SK-N-SH (cell line): ENCODE data around the gene GNAS. TPM values are rescaled to one million over a fixed set of nuclear protein-coding genes. Genes with fewer than 3 reads are reported as not detected.
A peak's percentile ranks its signal among the peaks of the same experiment; 100 is the strongest.

ENCODE experiments used
- CTCF ChIA-PET: fragments of 300-600, 350-600 bp; formaldehyde crosslinking; extraction: SDS; loops from one replicate; lab custom pipeline; 2021; lab: Yijun Ruan, JAX
- POLR2A ChIA-PET: fragments of 350-600 bp; sonication (Branson Sonifier 250); formaldehyde crosslinking; extraction: SDS; loops from one replicate; lab custom pipeline; 2020; ENCODE audit warnings: antibody characterized with exemption, inconsistent platforms; lab: Yijun Ruan, JAX
- DNase-seq: peaks from one replicate; pipeline ENCODE4 v3.0.0; 2012
- H2AFZ ChIP-seq: fragments of 200-600 bp; sonication (generic); 2 replicates; pipeline ENCODE4 v1.8.1; 2016; ENCODE audit warnings: antibody characterized with exemption, mild to moderate bottlenecking, low read depth
- H3F3A ChIP-seq: fragments of 200-600 bp; sonication (generic); replicated peaks from 2 replicates; pipeline ENCODE3; 2016; ENCODE audit warnings: antibody characterized with exemption, mild to moderate bottlenecking; ENCODE audit not compliant: insufficient read depth
- H3K27ac ChIP-seq, 2 experiments: fragments of 200-500 bp in 1 of 2; fragments of 200-600 bp in 1 of 2; sonication (Bioruptor generic) in 1 of 2; sonication (generic), shearing (Covaris generic) in 1 of 2; 2 replicates each; pipeline versions ENCODE4 v1.5.1 to v1.6.1; 2014 to 2016; ENCODE audit warnings: low read depth in 2 of 2, inconsistent platforms in 1 of 2, low read length in 1 of 2, mild to moderate bottlenecking in 1 of 2, mixed read lengths in 1 of 2
- H3K27me3 ChIP-seq: fragments of 200-600 bp; sonication (generic), shearing (Covaris generic); 2 replicates; pipeline ENCODE4 v1.6.1; 2016; ENCODE audit warnings: mixed run types; ENCODE audit not compliant: insufficient read depth
- H3K36me3 ChIP-seq, 2 experiments: fragments of 200-500 bp in 1 of 2; fragments of 200-600 bp in 1 of 2; sonication (Bioruptor generic) in 1 of 2; sonication (generic) in 1 of 2; replicated peaks in 1 of 2; 2 replicates each; pipeline versions ENCODE3 to v1.5.1; 2014 to 2016; ENCODE audit warnings: low read length in 1 of 2, mild to moderate bottlenecking in 1 of 2; ENCODE audit not compliant: insufficient read depth in 2 of 2, control insufficient read depth in 1 of 2
- H3K4me1 ChIP-seq, 2 experiments: fragments of 200-500 bp in 1 of 2; fragments of 200-600 bp in 1 of 2; sonication (Bioruptor generic) in 1 of 2; sonication (generic), shearing (Covaris generic) in 1 of 2; 2 replicates each; pipeline versions ENCODE4 v1.5.1 to v1.6.1; 2014 to 2016; ENCODE audit warnings: low read depth in 1 of 2, low read length in 1 of 2, mixed run types in 1 of 2; ENCODE audit not compliant: insufficient read depth in 2 of 2, control insufficient read depth in 1 of 2
- H3K4me2 ChIP-seq: fragments of 200-600 bp; sonication (generic), shearing (Covaris generic); 2 replicates; pipeline ENCODE4 v1.6.1; 2017; ENCODE audit warnings: mixed run types
- H3K4me3 ChIP-seq, 2 experiments: fragments of 200-500 bp in 1 of 2; fragments of 200-600 bp in 1 of 2; sonication (Bioruptor generic) in 1 of 2; sonication (generic), shearing (Covaris generic) in 1 of 2; 2 replicates each; pipeline versions ENCODE4 v1.5.1 to v1.8.1; 2014 to 2016; ENCODE audit warnings: low read depth in 2 of 2, inconsistent platforms in 1 of 2, low read length in 1 of 2, mild to moderate bottlenecking in 1 of 2, mixed read lengths in 1 of 2, moderate library complexity in 1 of 2
- H3K79me2 ChIP-seq: fragments of 200-600 bp; sonication (generic); 2 replicates; pipeline ENCODE4 v1.8.1; 2017; ENCODE audit warnings: mild to moderate bottlenecking; ENCODE audit not compliant: insufficient read depth
- H3K9ac ChIP-seq: fragments of 200-600 bp; sonication (generic); 2 replicates; pipeline ENCODE4 v1.6.1; 2017; ENCODE audit warnings: mixed run types
- H3K9me2 ChIP-seq: fragments of 200-600 bp; sonication (generic); 2 replicates; pipeline ENCODE4 v1.6.1; 2017; ENCODE audit warnings: mixed run types
- H3K9me3 ChIP-seq: fragments of 200-600 bp; sonication (generic); 2 replicates; pipeline ENCODE4 v1.6.1; 2017; ENCODE audit warnings: mixed run types, mild to moderate bottlenecking, moderate library complexity
- H4K20me1 ChIP-seq: fragments of 200-600 bp; sonication (generic); 2 replicates; pipeline ENCODE4 v1.6.1; 2017; ENCODE audit warnings: mild to moderate bottlenecking, mixed run types; ENCODE audit not compliant: insufficient read depth
- NRF1 ChIP-seq: IDR thresholded peaks from 2 replicates; pipeline ENCODE4 v1.6.1; 2012; ENCODE audit warnings: low read depth, mild to moderate bottlenecking, low read length
- RAD21 ChIP-seq: IDR thresholded peaks from 2 replicates; pipeline ENCODE4 v1.6.1; 2012; ENCODE audit warnings: mild to moderate bottlenecking, low read length
- REST ChIP-seq: IDR thresholded peaks from 2 replicates; pipeline ENCODE4 v1.6.1; 2012; ENCODE audit warnings: mild to moderate bottlenecking, low read depth, low read length, moderate library complexity
- RFX5 ChIP-seq: IDR thresholded peaks from 2 replicates; pipeline ENCODE4 v1.6.1; 2012; ENCODE audit warnings: mild to moderate bottlenecking, improper control_type of control experiment, low read length
- SMC3 ChIP-seq: IDR thresholded peaks from 2 replicates; pipeline ENCODE4 v1.6.1; 2012; ENCODE audit warnings: low read depth, low read length, improper control_type of control experiment
- WGBS: methylation state at CpG from one replicate; pipeline ENCODE4 v1.1.6; 2017; ENCODE audit warnings: low lambda C conversion rate; 5-methylcytosine and 5-hydroxymethylcytosine counted together
- polyA plus RNA-seq, 3 experiments: library from polyadenylated mRNA; depleted of rRNA; stranded (reverse); fragments of >200 nt; gene quantifications; 2 replicates each; pipeline ENCODE4 v1.2.3, GENCODE V29; 2012
- TF ChIP-seq, protein P1 (sequence below): fragments of 200-600 bp; sonication (generic); IDR thresholded peaks from 2 replicates; pipeline ENCODE4 v1.6.1; 2017; ENCODE audit warnings: antibody characterized with exemption, mild to moderate bottlenecking, moderate library complexity
- TF ChIP-seq, protein P2 (sequence below): IDR thresholded peaks from 2 replicates; pipeline ENCODE4 v1.4.0; 2012; ENCODE audit warnings: low read depth, borderline replicate concordance
- TF ChIP-seq, protein P3 (sequence below): IDR thresholded peaks from 2 replicates; pipeline ENCODE4; 2012

GNAS gene
- polyA plus RNA-seq (2012; rRNA removed): 1,011 and 1,562 TPM in 2 replicates
- 1,261 and 1,880 TPM in 2 replicates for polyA plus RNA-seq (2012; cell fraction: cytosol; rRNA removed)
- polyA plus RNA-seq (2012; cell fraction: nucleus; rRNA removed): 1,323 and 1,902 TPM in 2 replicates

DNA sequence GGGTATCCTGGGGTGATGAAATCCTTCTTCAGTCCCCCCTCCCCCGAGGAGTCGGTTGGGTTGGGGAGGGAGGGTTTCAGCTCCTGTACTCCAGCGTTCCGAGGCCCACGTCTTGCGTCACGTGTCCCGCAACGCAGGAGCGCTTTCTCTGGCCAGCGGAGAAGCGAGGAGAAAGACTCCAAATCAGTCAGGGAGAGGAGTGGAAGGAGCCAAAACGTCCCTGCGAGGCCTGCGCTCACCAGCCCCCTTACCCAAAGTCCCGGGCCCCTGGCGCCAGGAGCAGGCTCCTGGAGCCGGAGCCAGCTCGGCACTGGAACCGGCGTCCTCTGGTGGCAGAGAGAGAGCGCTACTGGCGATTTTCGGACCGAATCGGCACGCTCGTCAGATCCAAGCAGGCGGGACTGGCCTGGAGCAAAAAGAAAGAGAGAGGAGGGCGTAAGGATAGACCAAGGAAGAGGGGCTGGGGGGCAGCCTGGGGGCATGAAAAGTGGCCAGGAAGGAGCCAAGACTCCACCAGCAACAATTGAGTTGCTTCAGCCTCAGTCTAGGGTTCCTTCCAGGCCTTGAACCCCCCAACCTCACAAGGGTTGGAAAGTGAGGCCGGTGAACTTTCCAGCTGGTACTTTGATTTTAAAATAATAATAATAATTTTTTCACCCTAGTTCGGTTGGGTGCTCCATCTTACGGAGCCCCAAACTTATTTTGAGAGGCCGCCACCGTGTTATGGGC lies at the start of gene GNAS:
Gene GNAS (plus strand): TSS at position 174 of the 729 bp plus-strand sequence.
- Histone ChIP-seq H3K9me2 (no peaks in the 10 kb centered on the region), H4K20me1 (no peaks in the 10 kb centered on the region), H3K9me3 (no peaks in the 10 kb centered on the region), H3K9ac (no peak within 1 kb of the TSS), H3K36me3 (no peaks in the 10 kb centered on the region), H3K27ac (no peak within 1 kb of the TSS), H3K79me2 (peaks cover 29% of the 10 kb centered on the region), H3F3A (no peaks in the 10 kb centered on the region), H3K4me3 (peak within 1 kb of the TSS; percentile 37 to 47; a peak in 2 of 4 replicates), H2AFZ (no peak within 1 kb of the TSS)
- ChIA-PET POLR2A (no interaction called here), CTCF (interaction anchor here (0.6 to 3.1 kb wide), 19 partner anchors 11 to 623 kb away, joined by 3 to 16 read pairs (median 4); partner anchors contain the start of gene STX16)
- peak; percentile 74 for DNase-seq
- TF ChIP-seq RAD21 (peak; percentile 47), SMC3 (peak; percentile 58), RFX5 (no peak), REST (no peak), NRF1 (no peak)
- TF ChIP-seq, protein P1, sequence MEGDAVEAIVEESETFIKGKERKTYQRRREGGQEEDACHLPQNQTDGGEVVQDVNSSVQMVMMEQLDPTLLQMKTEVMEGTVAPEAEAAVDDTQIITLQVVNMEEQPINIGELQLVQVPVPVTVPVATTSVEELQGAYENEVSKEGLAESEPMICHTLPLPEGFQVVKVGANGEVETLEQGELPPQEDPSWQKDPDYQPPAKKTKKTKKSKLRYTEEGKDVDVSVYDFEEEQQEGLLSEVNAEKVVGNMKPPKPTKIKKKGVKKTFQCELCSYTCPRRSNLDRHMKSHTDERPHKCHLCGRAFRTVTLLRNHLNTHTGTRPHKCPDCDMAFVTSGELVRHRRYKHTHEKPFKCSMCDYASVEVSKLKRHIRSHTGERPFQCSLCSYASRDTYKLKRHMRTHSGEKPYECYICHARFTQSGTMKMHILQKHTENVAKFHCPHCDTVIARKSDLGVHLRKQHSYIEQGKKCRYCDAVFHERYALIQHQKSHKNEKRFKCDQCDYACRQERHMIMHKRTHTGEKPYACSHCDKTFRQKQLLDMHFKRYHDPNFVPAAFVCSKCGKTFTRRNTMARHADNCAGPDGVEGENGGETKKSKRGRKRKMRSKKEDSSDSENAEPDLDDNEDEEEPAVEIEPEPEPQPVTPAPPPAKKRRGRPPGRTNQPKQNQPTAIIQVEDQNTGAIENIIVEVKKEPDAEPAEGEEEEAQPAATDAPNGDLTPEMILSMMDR: peak; percentile 59
- TF ChIP-seq, protein P2, sequence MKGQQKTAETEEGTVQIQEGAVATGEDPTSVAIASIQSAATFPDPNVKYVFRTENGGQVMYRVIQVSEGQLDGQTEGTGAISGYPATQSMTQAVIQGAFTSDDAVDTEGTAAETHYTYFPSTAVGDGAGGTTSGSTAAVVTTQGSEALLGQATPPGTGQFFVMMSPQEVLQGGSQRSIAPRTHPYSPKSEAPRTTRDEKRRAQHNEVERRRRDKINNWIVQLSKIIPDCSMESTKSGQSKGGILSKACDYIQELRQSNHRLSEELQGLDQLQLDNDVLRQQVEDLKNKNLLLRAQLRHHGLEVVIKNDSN: peak; percentile 82
- TF ChIP-seq, protein P3, sequence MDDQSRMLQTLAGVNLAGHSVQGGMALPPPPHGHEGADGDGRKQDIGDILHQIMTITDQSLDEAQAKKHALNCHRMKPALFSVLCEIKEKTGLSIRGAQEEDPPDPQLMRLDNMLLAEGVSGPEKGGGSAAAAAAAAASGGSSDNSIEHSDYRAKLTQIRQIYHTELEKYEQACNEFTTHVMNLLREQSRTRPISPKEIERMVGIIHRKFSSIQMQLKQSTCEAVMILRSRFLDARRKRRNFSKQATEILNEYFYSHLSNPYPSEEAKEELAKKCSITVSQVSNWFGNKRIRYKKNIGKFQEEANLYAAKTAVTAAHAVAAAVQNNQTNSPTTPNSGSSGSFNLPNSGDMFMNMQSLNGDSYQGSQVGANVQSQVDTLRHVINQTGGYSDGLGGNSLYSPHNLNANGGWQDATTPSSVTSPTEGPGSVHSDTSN: no peak
- TF ChIP-seq, all 33 proteins: peak for 4
- Histone ChIP-seq H3K4me2 (peak within 1 kb of the TSS; percentile 41; the same call in 1 of the 2 replicates), H3K27me3 (peaks cover 4% of the 10 kb centered on the region; the same call in 1 of the 2 replicates), H3K4me1 (peaks cover 0 to 23% of the 10 kb centered on the region in 2 experiments; a peak in 1 of 4 replicates)
- WGBS: 46% methylated on average over 28 of the region's 35 CpGs
